Spleen (tissue), 7 donors: ENCODE measurements around the gene KCNE1.

Experiments
- CTCF ChIP-seq, 11 experiments: fragments of 200-600 bp in 7 of 11; fragments of 450-650 bp in 4 of 11; sonication (generic) in 4 of 11; IDR thresholded peaks in 8 of 11; conservative IDR thresholded peaks in 3 of 11; 1 replicate in 7 of 11; 2 replicates in 4 of 11; pipeline versions ENCODE4 v1.4.0 to v1.8.0; 2016 to 2021; ENCODE audit warnings: antibody characterized with exemption in 11 of 11, inconsistent platforms in 4 of 11, mild to moderate bottlenecking in 1 of 11
- POLR2AphosphoS5 ChIP-seq, 3 donors: sonication (generic); formaldehyde crosslinking; IDR thresholded peaks; one replicate each; pipeline ENCODE4 v1.5.1; 2017; ENCODE audit warnings: antibody characterized with exemption in 3 of 3
- donor health status: DM: no; HTN: no; CAD: no; lungs with moderate emphysema.
- donor health status: DM: no; HTN: no; CAD: no.
- donor health status: DM: no; HTN: no; CAD: no.

GRCh38 chr21:34535886-34536285, 23.9 kb upstream of the KCNE1 start:
- TF ChIP-seq POLR2AphosphoS5 (IDR thresholded peaks at IDR 0.05) (no peak), CTCF (IDR thresholded peaks at IDR 0.05 in 8 of 11, conservative IDR thresholded peaks at IDR 0.05 in 3 of 11) (no peak)
